Rectal smooth muscle tissue (tissue), 1 donor: Measurements from ENCODE around the gene NID1.
"Not testable (repeated sequence)": the region's sequence is repeated elsewhere in the genome, so short reads cannot be mapped to it uniquely, and the experiment has no call there.

Source experiments
- H3K27ac ChIP-seq: one replicate; pipeline ENCODE4 v1.7.0; 2013; ENCODE audit warnings: low read depth, low read length, inconsistent platforms
- H3K27me3 ChIP-seq: one replicate; pipeline ENCODE4 v1.7.0; 2013; ENCODE audit warnings: low read length; ENCODE audit not compliant: control insufficient read depth, insufficient read depth
- H3K36me3 ChIP-seq: one replicate; pipeline ENCODE4 v1.7.0; 2013; ENCODE audit warnings: low read length; ENCODE audit not compliant: control insufficient read depth, insufficient read depth
- H3K4me1 ChIP-seq: one replicate; pipeline ENCODE4 v1.7.0; 2013; ENCODE audit warnings: low read length; ENCODE audit not compliant: control insufficient read depth, insufficient read depth
- H3K4me3 ChIP-seq: one replicate; pipeline ENCODE4 v1.7.0; 2013; ENCODE audit warnings: low read length
- H3K9ac ChIP-seq: one replicate; pipeline ENCODE4 v1.7.0; 2013; ENCODE audit warnings: low read length

Gene NID1

GRCh38 chr1:236085545-236086159 lies 20.8 kb upstream of the NID1 start:
- Histone ChIP-seq H3K9ac (no peak overlapping the region), H3K4me1 (no peaks in the 10 kb centered on the region), H3K4me3 (no peak overlapping the region), H3K36me3 (no peaks in the 10 kb centered on the region), H3K27ac (no peak overlapping the region), H3K27me3 (no peaks in the 10 kb centered on the region)

- Histone ChIP-seq H3K4me1 (no peaks in the 10 kb centered on the region), H3K27ac (no peak overlapping the region), H3K9ac (no peak overlapping the region), H3K4me3 (no peak overlapping the region), H3K36me3 (no peaks in the 10 kb centered on the region), H3K27me3 (no peaks in the 10 kb centered on the region)
Observed at GRCh38 chr1:236084386-236084730, 19.5 kb upstream of the NID1 start.

- H3K4me1 ChIP-seq, result no peaks in the 10 kb centered on the region
- H3K27ac ChIP-seq, result no peak overlapping the region
- no peaks in the 10 kb centered on the region for H3K36me3 ChIP-seq
- H3K27me3 ChIP-seq, result no peaks in the 10 kb centered on the region
- no peak overlapping the region for H3K4me3 ChIP-seq
- no peak overlapping the region for H3K9ac ChIP-seq
Observed at GRCh38 chr1:236083650-236084385, 18.9 kb upstream of the NID1 start.

GRCh38 chr1:236082526-236082925 lies 17.6 kb upstream of the NID1 start:
- Histone ChIP-seq H3K9ac (no peak overlapping the region), H3K27ac (no peak overlapping the region), H3K36me3 (no peaks in the 10 kb centered on the region), H3K4me3 (no peak overlapping the region), H3K4me1 (no peaks in the 10 kb centered on the region), H3K27me3 (no peaks in the 10 kb centered on the region)

- H3K4me3 ChIP-seq, result no peak overlapping the region
- no peaks in the 10 kb centered on the region for H3K27me3 ChIP-seq
- no peak overlapping the region for H3K27ac ChIP-seq
- H3K9ac ChIP-seq, result no peak overlapping the region
- no peaks in the 10 kb centered on the region for H3K36me3 ChIP-seq
- no peaks in the 10 kb centered on the region for H3K4me1 ChIP-seq
Observed at GRCh38 chr1:236081546-236082227, 16.8 kb upstream of the NID1 start.

- H3K27ac ChIP-seq, result no peak overlapping the region
- no peak overlapping the region for H3K4me3 ChIP-seq
- no peaks in the 10 kb centered on the region for H3K4me1 ChIP-seq
- no peaks in the 10 kb centered on the region for H3K27me3 ChIP-seq
- H3K9ac ChIP-seq, result no peak overlapping the region
- H3K36me3 ChIP-seq, result no peaks in the 10 kb centered on the region
Observed at GRCh38 chr1:236079703-236080102, 14.8 kb upstream of the NID1 start.

GRCh38 chr1:236078993-236079392 lies 14.1 kb upstream of the NID1 start:
- no peaks in the 10 kb centered on the region for H3K36me3 ChIP-seq
- no peak overlapping the region for H3K4me3 ChIP-seq
- H3K4me1 ChIP-seq, result no peaks in the 10 kb centered on the region
- H3K27ac ChIP-seq, result no peak overlapping the region
- no peaks in the 10 kb centered on the region for H3K27me3 ChIP-seq
- H3K9ac ChIP-seq, result no peak overlapping the region

- H3K27me3 ChIP-seq, H3K27ac ChIP-seq: not testable (repeated sequence)
Observed at GRCh38 chr1:236078077-236078476, 13.2 kb upstream of the NID1 start.

GRCh38 chr1:236075848-236076247 lies 11.0 kb upstream of the NID1 start:
- Histone ChIP-seq H3K9ac (no peak overlapping the region), H3K27ac (no peak overlapping the region), H3K4me3 (no peak overlapping the region), H3K36me3 (no peaks in the 10 kb centered on the region), H3K4me1 (no peaks in the 10 kb centered on the region), H3K27me3 (no peaks in the 10 kb centered on the region)

More at GRCh38 chr1:236078077-236078476, 13.2 kb upstream of the NID1 start:
- H3K4me1 ChIP-seq, H3K4me3 ChIP-seq, H3K36me3 ChIP-seq, H3K9ac ChIP-seq: not testable (repeated sequence)

- H3K4me1 ChIP-seq, result peaks cover 2% of the 10 kb centered on the region
- no peaks in the 10 kb centered on the region for H3K36me3 ChIP-seq
- no peak overlapping the region for H3K4me3 ChIP-seq
- no peaks in the 10 kb centered on the region for H3K27me3 ChIP-seq
- no peak overlapping the region for H3K9ac ChIP-seq
- no peak overlapping the region for H3K27ac ChIP-seq
Observed at GRCh38 chr1:236073307-236073897, 8.5 kb upstream of the NID1 start.

GRCh38 chr1:236072001-236072400 lies 7.1 kb upstream of the NID1 start:
- Histone ChIP-seq H3K27me3 (no peaks in the 10 kb centered on the region), H3K4me1 (peaks cover 6% of the 10 kb centered on the region), H3K27ac (no peak overlapping the region), H3K4me3 (no peak overlapping the region), H3K36me3 (no peaks in the 10 kb centered on the region), H3K9ac (no peak overlapping the region)

- H3K9ac ChIP-seq, result no peak overlapping the region
- no peak overlapping the region for H3K27ac ChIP-seq
- H3K4me1 ChIP-seq, result peaks cover 18% of the 10 kb centered on the region
Observed at GRCh38 chr1:236070753-236071152, 5.9 kb upstream of the NID1 start.

More at GRCh38 chr1:236070753-236071152, 5.9 kb upstream of the NID1 start:
- Histone ChIP-seq H3K27me3 (no peaks in the 10 kb centered on the region), H3K4me3 (no peak overlapping the region), H3K36me3 (no peaks in the 10 kb centered on the region)
